K562 (cell line): ENCODE measurements around the gene ZC3H10. TPM values are rescaled to one million over a fixed set of nuclear protein-coding genes. Genes with fewer than 3 reads are reported as not detected.
A peak's percentile ranks its signal among the peaks of the same experiment; 100 is the strongest.

Experiments used
- CBFA2T3 ChIP-seq: fragments of 450-650 bp; IDR thresholded peaks from 2 replicates; pipeline ENCODE4 v1.6.1; 2017
- CHD4 ChIP-seq: fragments of 200-600 bp; sonication (generic); IDR thresholded peaks from 3 replicates; pipeline ENCODE4 v1.6.1; 2012; ENCODE audit warnings: low read depth, mild to moderate bottlenecking, mixed read lengths, low read length, inconsistent platforms; ENCODE audit not compliant: insufficient read depth, insufficient replicate concordance, poor library complexity, severe bottlenecking
- CHD7 ChIP-seq: fragments of 200-600 bp; sonication (generic); IDR thresholded peaks from one replicate; pipeline ENCODE4 v1.6.1; 2012; ENCODE audit warnings: mild to moderate bottlenecking, low read depth, low read length, inconsistent platforms
- DPF2 ChIP-seq: fragments of 450-650 bp; IDR thresholded peaks from 2 replicates; pipeline ENCODE4 v1.6.1; 2016
- FOXJ3 ChIP-seq: sonication (generic); formaldehyde crosslinking; IDR thresholded peaks from 2 replicates; pipeline ENCODE4 v1.4.0; 2020; ENCODE audit warnings: mild to moderate bottlenecking, missing genetic modification reagents
- GATAD2A ChIP-seq: fragments of 450-650 bp; IDR thresholded peaks from 2 replicates; pipeline ENCODE4 v1.6.1; 2017
- HMGN3 ChIP-seq: IDR thresholded peaks from 2 replicates; pipeline ENCODE4 v1.6.1; 2011; ENCODE audit warnings: borderline replicate concordance, low read depth, mild to moderate bottlenecking, mixed read lengths, low read length; ENCODE audit not compliant: insufficient read length; ENCODE audit errors: extremely low read depth
- MCM3 ChIP-seq: fragments of 450-650 bp; IDR thresholded peaks from 2 replicates; pipeline ENCODE4 v1.6.1; 2016
- RBM15 ChIP-seq: fragments of 200-400 bp; formaldehyde crosslinking; IDR thresholded peaks from 2 replicates; pipeline ENCODE4 v1.6.1; 2018; ENCODE audit warnings: mild to moderate bottlenecking, low read length, moderate library complexity; ENCODE audit not compliant: insufficient read depth
- SETDB1 ChIP-seq: IDR thresholded peaks from one replicate; pipeline ENCODE4 v1.6.1; 2012; ENCODE audit warnings: low read length, control low read depth, inconsistent platforms
- SNIP1 ChIP-seq: fragments of 450-650 bp; IDR thresholded peaks from 2 replicates; pipeline ENCODE4 v1.7.1; 2017; ENCODE audit warnings: low read depth, mild to moderate bottlenecking
- TAF15 ChIP-seq: fragments of 200-400 bp; formaldehyde crosslinking; IDR thresholded peaks from 2 replicates; pipeline ENCODE4 v1.6.1; 2017; ENCODE audit warnings: mild to moderate bottlenecking, low read depth, low read length, moderate library complexity
- TAF9B ChIP-seq: fragments of 450-650 bp; IDR thresholded peaks from 2 replicates; pipeline ENCODE4 v1.6.1; 2018; ENCODE audit warnings: mild to moderate bottlenecking; ENCODE audit not compliant: partially characterized antibody
- ZBTB17 ChIP-seq: fragments of 450-650 bp; formaldehyde crosslinking; IDR thresholded peaks from 2 replicates; pipeline ENCODE4 v1.4.0; 2020; ENCODE audit warnings: mild to moderate bottlenecking
- ZKSCAN3 ChIP-seq: fragments of 250-450 bp; sonication (Bioruptor Pico); IDR thresholded peaks from 2 replicates; pipeline ENCODE4 v1.4.0; 2020
- ZNF347 ChIP-seq: fragments of 450-650 bp; formaldehyde crosslinking; IDR thresholded peaks from 2 replicates; pipeline ENCODE4 v1.4.0; 2020; ENCODE audit warnings: low read depth, mild to moderate bottlenecking, moderate library complexity
- polyA plus RNA-seq, 8 experiments: library from polyadenylated mRNA; depleted of rRNA in 4 of 8; stranded (reverse) in 5 of 8; unstranded in 3 of 8; fragments of >200 nt; fragmentation: Nextera tagmentation in 2 of 8; fragmentation: Illumina TruSeq in 1 of 8; extraction: Ambion mirVana in 2 of 8; extraction: Trizol in 1 of 8; gene quantifications; 2 replicates each; pipeline versions ENCODE4 v1.2.1 to v1.2.3, GENCODE V29; 2011 to 2014; ENCODE audit warnings: inconsistent platforms in 1 of 8, missing spikeins in 1 of 8
- total RNA-seq, 7 experiments: library from RNA; depleted of rRNA in 6 of 7; stranded (reverse); fragments of >200 nt in 6 of 7; fragmentation: Illumina TruSeq in 2 of 7; extraction: Trizol in 2 of 7; gene quantifications; 2 replicates each; pipeline versions ENCODE4 v1.2.1 to v1.2.3, GENCODE V29; 2011 to 2021; ENCODE audit warnings: low replicate concordance in 1 of 7
- TF ChIP-seq, protein P1 (sequence below): sonication (generic); formaldehyde crosslinking; IDR thresholded peaks from 2 replicates; pipeline ENCODE4 v1.8.0; 2022; ENCODE audit warnings: mild to moderate bottlenecking, missing genetic modification reagents

Gene ZC3H10
- total and polyA plus RNA-seq, 9 of the 15 experiments (the other 6 are each of a cell fraction or from before 2014, with no cell fraction given), result 0.31 to 4.1 (median 1.6) TPM

GRCh38 chr12:56104109-56104814, 13.8 kb upstream of the ZC3H10 start, which contains the start of gene PA2G4 (continued):
- TF ChIP-seq CHD7 (no peak), DPF2 (no peak; the same call in 1 of the 2 replicates), CHD4 (no peak), RBM15 (no peak), GATAD2A (0 out of 2 replicates have a peak, but pooled peaks have one; percentile 28), HMGN3 (peak; percentile 92), TAF9B (peak; percentile 54), SNIP1 (no peak), SETDB1 (no peak), ZNF347 (CRISPR knock-in tag) (no peak), TAF15 (no peak), ZKSCAN3 (CRISPR knock-in tag) (no peak), FOXJ3 (no peak), MCM3 (no peak), ZBTB17 (CRISPR knock-in tag) (0 out of 2 replicates have a peak, but pooled peaks have one; percentile 50), CBFA2T3 (no peak)
- TF ChIP-seq, protein P1, sequence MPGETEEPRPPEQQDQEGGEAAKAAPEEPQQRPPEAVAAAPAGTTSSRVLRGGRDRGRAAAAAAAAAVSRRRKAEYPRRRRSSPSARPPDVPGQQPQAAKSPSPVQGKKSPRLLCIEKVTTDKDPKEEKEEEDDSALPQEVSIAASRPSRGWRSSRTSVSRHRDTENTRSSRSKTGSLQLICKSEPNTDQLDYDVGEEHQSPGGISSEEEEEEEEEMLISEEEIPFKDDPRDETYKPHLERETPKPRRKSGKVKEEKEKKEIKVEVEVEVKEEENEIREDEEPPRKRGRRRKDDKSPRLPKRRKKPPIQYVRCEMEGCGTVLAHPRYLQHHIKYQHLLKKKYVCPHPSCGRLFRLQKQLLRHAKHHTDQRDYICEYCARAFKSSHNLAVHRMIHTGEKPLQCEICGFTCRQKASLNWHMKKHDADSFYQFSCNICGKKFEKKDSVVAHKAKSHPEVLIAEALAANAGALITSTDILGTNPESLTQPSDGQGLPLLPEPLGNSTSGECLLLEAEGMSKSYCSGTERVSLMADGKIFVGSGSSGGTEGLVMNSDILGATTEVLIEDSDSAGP (CRISPR knock-in tag), result no peak; the same call in 1 of the 2 replicates
